IMR-90 (cell line): ENCODE results near the gene KRTAP5-7. TPM values are rescaled to one million over a fixed set of nuclear protein-coding genes. Genes with fewer than 3 reads are reported as not detected.

Experiments used
- ATAC-seq: fragments of 200-7000 bp; cut with Tn5 transposase; 2 replicates; pipeline ENCODE4 v1.9.1; 2020; ENCODE audit warnings: low read depth, mild to moderate bottlenecking, moderate library complexity
- BruUV-seq: library from RNA; stranded (reverse); fragments of 400-500 nt; replicated peaks from 2 replicates; lab custom pipeline; 2021; lab: Mats Ljungman, UMichigan
- CTCF ChIA-PET: fragments of 300-600 bp; formaldehyde crosslinking; extraction: SDS; loops from one replicate; lab custom pipeline; 2021; ENCODE audit warnings: antibody characterized with exemption; lab: Yijun Ruan, JAX
- POLR2A ChIA-PET: fragments of 300-600 bp; sonication (Branson Sonifier 250); formaldehyde crosslinking; loops from one replicate; lab custom pipeline; 2022; ENCODE audit warnings: antibody characterized with exemption; ENCODE audit not compliant: unreplicated experiment; lab: Charles Lee
- DNase-seq: peaks from one replicate; pipeline ENCODE4 v3.0.0; 2013
- H2AFZ ChIP-seq: replicated peaks from 2 replicates; pipeline ENCODE3; 2013; ENCODE audit warnings: low read length, mild to moderate bottlenecking; ENCODE audit not compliant: poor library complexity
- H2AK5ac ChIP-seq: 2 replicates; pipeline ENCODE4 v1.6.1; 2013; ENCODE audit warnings: low read depth, low read length, inconsistent platforms
- H2AK9ac ChIP-seq: replicated peaks from 2 replicates; pipeline ENCODE3; 2013; ENCODE audit warnings: mild to moderate bottlenecking, low read depth, low read length, moderate library complexity; ENCODE audit not compliant: poor library complexity
- H2BK120ac ChIP-seq: 2 replicates; pipeline ENCODE4 v1.6.1; 2013; ENCODE audit warnings: low read depth, low read length, inconsistent platforms
- H2BK15ac ChIP-seq: 3 replicates; pipeline ENCODE4 v1.6.1; 2013; ENCODE audit warnings: low read depth, low read length, inconsistent platforms
- H2BK20ac ChIP-seq: 2 replicates; pipeline ENCODE4 v1.6.1; 2013; ENCODE audit warnings: low read depth, mild to moderate bottlenecking, inconsistent platforms, low read length, moderate library complexity
- H2BK5ac ChIP-seq: 2 replicates; pipeline ENCODE4 v1.6.1; 2013; ENCODE audit warnings: mild to moderate bottlenecking, low read depth, low read length, inconsistent platforms; ENCODE audit not compliant: poor library complexity, severe bottlenecking
- H3K14ac ChIP-seq: replicated peaks from 2 replicates; pipeline ENCODE4 v1.6.1; 2013; ENCODE audit warnings: low read depth, low read length, inconsistent platforms
- H3K18ac ChIP-seq: 2 replicates; pipeline ENCODE4 v1.6.1; 2013; ENCODE audit warnings: low read depth, low read length, control low read depth
- H3K23ac ChIP-seq: 2 replicates; pipeline ENCODE4 v1.6.1; 2013; ENCODE audit warnings: low read depth, low read length, inconsistent platforms
- H3K27ac ChIP-seq: 2 replicates; pipeline ENCODE4 v1.5.1; 2013; ENCODE audit warnings: mild to moderate bottlenecking, control low read depth, low read length; ENCODE audit not compliant: insufficient read depth
- H3K27me3 ChIP-seq: 2 replicates; pipeline ENCODE4 v1.6.1; 2013; ENCODE audit warnings: low read length; ENCODE audit not compliant: control insufficient read depth, insufficient read depth
- H3K36me3 ChIP-seq: 2 replicates; pipeline ENCODE4 v1.6.1; 2013; ENCODE audit warnings: low read length, mixed read lengths; ENCODE audit not compliant: control insufficient read depth, insufficient read depth
- H3K4ac ChIP-seq: 2 replicates; pipeline ENCODE4 v1.6.1; 2013; ENCODE audit warnings: low read depth, low read length, inconsistent platforms
- H3K4me1 ChIP-seq: 2 replicates; pipeline ENCODE4 v1.6.1; 2013; ENCODE audit warnings: low read length, mixed read lengths; ENCODE audit not compliant: control insufficient read depth, insufficient read depth
- H3K4me2 ChIP-seq: 2 replicates; pipeline ENCODE4 v1.6.1; 2013; ENCODE audit warnings: low read depth, mild to moderate bottlenecking, control low read depth, low read length, moderate library complexity
- H3K4me3 ChIP-seq: 2 replicates; pipeline ENCODE4 v1.5.1; 2013; ENCODE audit warnings: low read depth, mild to moderate bottlenecking, control low read depth, low read length, moderate library complexity; ENCODE audit not compliant: insufficient read depth
- H3K56ac ChIP-seq: 2 replicates; pipeline ENCODE4 v1.6.1; 2013; ENCODE audit warnings: low read length, inconsistent platforms; ENCODE audit not compliant: insufficient read depth; ENCODE audit errors: extremely low read depth
- H3K79me1 ChIP-seq, 2 experiments: 2 replicates each; pipeline ENCODE4 v1.6.1; 2013; ENCODE audit warnings: low read length in 2 of 2, inconsistent platforms in 1 of 2, low read depth in 1 of 2
- H3K9ac ChIP-seq: 2 replicates; pipeline ENCODE4 v1.6.1; 2013; ENCODE audit warnings: low read depth, low read length, control low read depth
- H3K9me1 ChIP-seq: 2 replicates; pipeline ENCODE4 v1.6.1; 2013; ENCODE audit warnings: low read length, inconsistent platforms; ENCODE audit not compliant: insufficient read depth
- H3K9me3 ChIP-seq: 2 replicates; pipeline ENCODE4 v1.6.1; 2013; ENCODE audit warnings: low read length; ENCODE audit not compliant: control insufficient read depth, insufficient read depth
- H4K20me1 ChIP-seq: 2 replicates; pipeline ENCODE4 v1.6.1; 2013; ENCODE audit warnings: low read length, inconsistent platforms; ENCODE audit not compliant: insufficient read depth
- H4K5ac ChIP-seq: 2 replicates; pipeline ENCODE4 v1.6.1; 2013; ENCODE audit warnings: mild to moderate bottlenecking, low read depth, low read length, control low read depth
- H4K8ac ChIP-seq, 2 experiments: 2 replicates each; pipeline ENCODE4 v1.6.1; 2013; ENCODE audit warnings: low read depth in 2 of 2, low read length in 2 of 2, control low read depth in 1 of 2, inconsistent platforms in 1 of 2
- H4K91ac ChIP-seq: 2 replicates; pipeline ENCODE4 v1.6.1; 2013; ENCODE audit warnings: low read depth, low read length, inconsistent platforms; ENCODE audit not compliant: insufficient read depth
- ELK1 ChIP-seq: fragments of 150-350 bp; IDR thresholded peaks from 2 replicates; pipeline ENCODE4 v1.6.1; 2016; ENCODE audit warnings: low read depth, mild to moderate bottlenecking, low read length, moderate library complexity, borderline replicate concordance
- WGBS, 2 experiments: methylation state at CpG; one replicate each; pipeline versions ENCODE4 v1.1.5 to v1.1.7; 2013; ENCODE audit warnings: missing lambda C conversion rate in 2 of 2; ENCODE audit not compliant: insufficient read length in 1 of 2; ENCODE audit errors: extremely low coverage in 2 of 2; 5-methylcytosine and 5-hydroxymethylcytosine counted together
- dilution Hi-C: fragments of 300-500 bp; cut with HindIII; formaldehyde crosslinking; loops from one replicate; pipeline ENCODE4 v1.14.3; 2018; ENCODE audit warnings: low sequenced_read_pairs; ENCODE audit not compliant: unreplicated experiment
- in situ Hi-C: fragments of 300-500 bp; cut with MboI; formaldehyde crosslinking; loops from 3 replicates; pipeline ENCODE4 v1.14.3; 2019; ENCODE audit warnings: low sequenced_read_pairs, inconsistent platforms, mixed read lengths
- intact Hi-C: fragments of 100-400 bp; cut with micrococcal nuclease; formaldehyde crosslinking; loops from 2 replicates; pipeline ENCODE4 v1.10.0; 2022
- polyA plus RNA-seq, 3 experiments: library from polyadenylated mRNA; depleted of rRNA; stranded (reverse); fragments of >200 nt; gene quantifications; 2 replicates each; pipeline ENCODE4 v1.2.3, GENCODE V29; 2012; ENCODE audit warnings: low replicate concordance in 1 of 3
- total RNA-seq: library from RNA; depleted of rRNA; stranded (reverse); fragments of >200 nt; gene quantifications from 2 replicates; pipeline ENCODE4 v1.2.3, GENCODE V29; 2012

KRTAP5-7 gene
- total and polyA plus RNA-seq, 2 of the 4 experiments (the other 2 are of a cell fraction): not detected

DNA sequence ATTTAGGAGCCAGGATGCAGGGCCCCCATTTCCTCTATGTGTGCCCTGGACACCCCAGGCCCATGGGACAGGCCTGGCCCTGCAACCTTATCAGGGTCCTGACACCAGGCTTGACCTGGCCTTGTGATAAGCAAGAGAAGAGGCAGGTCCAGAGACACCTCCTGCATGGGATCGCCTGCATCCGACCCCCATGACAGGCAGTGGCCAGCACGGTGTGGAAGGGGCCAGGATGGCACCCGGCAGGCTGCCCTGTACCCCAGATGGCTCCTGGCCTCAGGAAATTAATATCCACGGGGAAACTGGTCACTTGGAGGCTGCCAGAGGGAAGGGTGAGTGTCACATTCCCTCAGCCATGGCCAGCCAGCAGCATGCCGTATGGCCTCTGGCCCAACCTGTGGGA, 27.9 kb downstream of the KRTAP5-7 start:
- Histone ChIP-seq H3K9me3 (no peaks in the 10 kb centered on the region), H4K91ac (no peak overlapping the region), H3K14ac (no peak overlapping the region), H2AFZ (no peak overlapping the region), H3K79me1 (no peaks in the 10 kb centered on the region), H2AK5ac (no peak overlapping the region), H3K4me2 (no peak overlapping the region), H4K5ac (no peak overlapping the region), H2BK120ac (no peak overlapping the region), H3K9me1 (no peaks in the 10 kb centered on the region), H3K36me3 (no peaks in the 10 kb centered on the region), H3K27ac (no peak overlapping the region), H3K27me3 (peaks cover 4% of the 10 kb centered on the region; the same call in 1 of the 2 replicates), H2AK9ac (no peak overlapping the region), H3K18ac (no peak overlapping the region), H4K20me1 (no peaks in the 10 kb centered on the region), H3K56ac (no peak overlapping the region), H3K4ac (no peak overlapping the region), H2BK20ac (no peak overlapping the region), H3K4me1 (no peaks in the 10 kb centered on the region), H2BK15ac (no peak overlapping the region), H3K4me3 (no peak overlapping the region), H2BK5ac (no peak overlapping the region), H3K9ac (no peak overlapping the region), H4K8ac (no peak overlapping the region), H3K23ac (no peak overlapping the region)
- WGBS, 2 experiments: 63% methylated on average over 4 of the region's 6 CpGs; no CpG with 5 or more reads in 1 of the 2 experiments
- BruUV-seq: no TSS peak
- no peak for ATAC-seq
- in situ Hi-C loops: no loop called here
- no peak for TF ChIP-seq ELK1
- ChIA-PET CTCF (no interaction called here), POLR2A (no interaction called here)
- dilution Hi-C loops: no loop called here
- DNase-seq: no peak
- intact Hi-C loops: no loop called here
